Vagina (tissue), 2 donors: ENCODE measurements around the gene LAMB2. TPM values are rescaled to one million over a fixed set of nuclear protein-coding genes. Genes with fewer than 3 reads are reported as not detected.

Experiments
- DNase-seq, 2 donors: peaks; one replicate each; pipeline ENCODE4 v3.0.0-alpha.2; 2017; ENCODE audit errors: extremely low spot score in 2 of 2
- H3K27ac ChIP-seq: fragments of 200-600 bp; sonication (generic); one replicate; pipeline ENCODE4 v1.5.1; 2019
- H3K27me3 ChIP-seq: fragments of 200-600 bp; sonication (generic); one replicate; pipeline ENCODE4 v1.5.1; 2019
- H3K36me3 ChIP-seq, 2 donors: fragments of 200-600 bp; sonication (generic); one replicate each; pipeline ENCODE4 v1.5.1; 2017 to 2019
- H3K4me1 ChIP-seq: fragments of 200-600 bp; sonication (generic); one replicate; pipeline ENCODE4 v1.5.1; 2019
- H3K4me3 ChIP-seq, 2 donors: fragments of 200-600 bp; sonication (generic); 1 replicate in 1 of 2; 2 replicates in 1 of 2; pipeline ENCODE4 v1.5.1; 2016 to 2019
- H3K9me3 ChIP-seq: fragments of 200-600 bp; sonication (generic); one replicate; pipeline ENCODE4 v1.5.1; 2019
- CTCF ChIP-seq, 3 experiments: fragments of 450-650 bp in 2 of 3; fragments of 200-600 bp in 1 of 3; sonication (generic) in 1 of 3; IDR thresholded peaks; one replicate each; pipeline ENCODE4 v1.5.1; 2017 to 2019; ENCODE audit warnings: antibody characterized with exemption in 3 of 3, mild to moderate bottlenecking in 2 of 3, moderate library complexity in 2 of 3
- POLR2A ChIP-seq, 2 donors: fragments of 450-650 bp; IDR thresholded peaks; one replicate each; pipeline ENCODE4 v1.6.1; 2017; ENCODE audit warnings: antibody characterized with exemption in 2 of 2, mild to moderate bottlenecking in 2 of 2, moderate library complexity in 2 of 2
- POLR2AphosphoS5 ChIP-seq, 2 donors: sonication (generic); formaldehyde crosslinking; IDR thresholded peaks; one replicate each; pipeline ENCODE4 v1.9.0; 2017; ENCODE audit warnings: antibody characterized with exemption in 2 of 2, mild to moderate bottlenecking in 2 of 2, low read depth in 1 of 2; ENCODE audit not compliant: insufficient read depth in 1 of 2
- intact Hi-C: fragments of 100-400 bp; cut with DNase I; formaldehyde crosslinking; loops from one replicate; pipeline ENCODE4 v1.15.1; 2023
- total RNA-seq: library from RNA; depleted of rRNA; stranded (reverse); fragments of >200 nt; gene quantifications from one replicate; pipeline ENCODE4 v1.2.3, GENCODE V29; 2016

Gene LAMB2
- total RNA-seq, 1 donor from 2014 or later: 526 TPM

DNA sequence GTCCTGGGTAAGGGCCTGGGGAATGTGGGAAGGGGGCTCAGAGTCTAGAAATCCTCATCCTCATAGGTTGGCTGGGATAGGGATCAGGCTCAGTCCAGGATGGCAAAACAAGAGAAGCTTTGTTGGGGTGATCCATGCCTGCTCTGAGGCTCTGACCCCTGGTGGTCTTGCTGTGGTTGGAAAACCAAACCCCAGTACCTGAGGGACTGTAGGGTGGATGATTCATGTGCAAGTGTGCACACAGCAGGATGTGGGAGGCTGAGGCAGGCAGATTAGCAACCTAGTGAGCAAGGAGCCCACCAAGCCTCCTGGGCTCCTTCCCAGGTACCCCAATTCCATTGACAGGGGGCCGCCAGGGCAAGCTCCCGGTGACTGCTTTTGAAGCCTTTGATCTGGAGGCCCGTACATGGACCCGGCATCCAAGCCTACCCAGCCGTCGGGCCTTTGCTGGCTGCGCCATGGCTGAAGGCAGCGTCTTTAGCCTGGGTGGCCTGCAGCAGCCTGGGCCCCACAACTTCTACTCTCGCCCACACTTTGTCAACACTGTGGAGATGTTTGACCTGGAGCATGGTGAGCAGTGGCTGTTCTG is 41.6 kb upstream of the LAMB2 start:
- TF ChIP-seq CTCF (IDR thresholded peaks at IDR 0.05): no peak
- TF ChIP-seq POLR2AphosphoS5 (IDR thresholded peaks at IDR 0.05; ENCODE audit: insufficient read depth in 1 of 2, low read depth in 1 of 2): no peak
- no peak for TF ChIP-seq POLR2A (IDR thresholded peaks at IDR 0.05)
- H3K4me3 ChIP-seq: no peak overlapping the region
- peaks cover 39% of the 10 kb centered on the region for H3K4me1 ChIP-seq
- H3K36me3 ChIP-seq: peaks cover 0 to 12% of the 10 kb centered on the region in 2 donors
- H3K27me3 ChIP-seq: no peaks in the 10 kb centered on the region
- no peak for DNase-seq
- intact Hi-C loops: loop anchor here (5.0 to 10.0 kb wide), 3 partner anchors 100 to 273 kb away; partner anchors contain the start of genes C3orf62 and USP4
- H3K9me3 ChIP-seq: no peaks in the 10 kb centered on the region
- peak overlapping the region; percentile 90 for H3K27ac ChIP-seq

DNA sequence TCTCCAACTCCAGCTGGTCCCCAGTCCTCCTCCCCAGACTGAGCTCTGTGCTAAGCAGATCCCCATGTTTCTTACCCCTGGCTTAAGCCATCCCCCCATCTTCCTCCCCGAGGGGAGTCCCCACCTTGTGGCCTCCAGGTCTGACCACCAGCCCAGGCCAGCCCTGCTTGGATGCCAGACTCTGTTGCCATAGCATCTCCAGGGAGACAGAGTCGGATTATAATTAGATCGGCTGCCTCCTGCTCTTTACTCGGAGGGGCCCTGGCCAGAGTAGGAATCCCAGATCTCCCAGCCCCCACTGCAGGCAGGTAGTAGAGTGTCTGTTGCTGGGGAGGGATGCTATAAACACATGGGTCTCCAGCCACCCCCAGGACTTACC is 40.9 kb upstream of the LAMB2 start:
- peak overlapping the region in 1 of 2 donors; percentile 64 for H3K4me3 ChIP-seq
- no peak for DNase-seq

GRCh38 chr3:49173116-49173791 is 40.4 kb upstream of the LAMB2 start:
- peak overlapping the region; percentile 90 for H3K27ac ChIP-seq
- DNase-seq: no peak
- TF ChIP-seq POLR2AphosphoS5 (IDR thresholded peaks at IDR 0.05; ENCODE audit: insufficient read depth in 1 of 2, low read depth in 1 of 2) (no peak), CTCF (IDR thresholded peaks at IDR 0.05) (no peak), POLR2A (IDR thresholded peaks at IDR 0.05) (no peak)
- intact Hi-C loops: loop anchor here (5.0 to 10.0 kb wide), 3 partner anchors 102 to 274 kb away; partner anchors contain the start of genes C3orf62 and USP4
- H3K9me3 ChIP-seq: no peaks in the 10 kb centered on the region
- H3K4me3 ChIP-seq: peak overlapping the region; percentile 64 to 96
- H3K4me1 ChIP-seq: peaks cover 39% of the 10 kb centered on the region
- no peaks in the 10 kb centered on the region for H3K27me3 ChIP-seq
- peaks cover 0 to 12% of the 10 kb centered on the region in 2 donors for H3K36me3 ChIP-seq

More for the DNA sequence above, 40.9 kb upstream of the LAMB2 start:
- Histone ChIP-seq H3K4me1 (peaks cover 39% of the 10 kb centered on the region), H3K9me3 (no peaks in the 10 kb centered on the region), H3K27me3 (no peaks in the 10 kb centered on the region), H3K36me3 (peaks cover 0 to 12% of the 10 kb centered on the region in 2 donors), H3K27ac (peak overlapping the region; percentile 90)
- no peak for TF ChIP-seq POLR2AphosphoS5 (IDR thresholded peaks at IDR 0.05; ENCODE audit: insufficient read depth in 1 of 2, low read depth in 1 of 2)
- no peak for TF ChIP-seq POLR2A (IDR thresholded peaks at IDR 0.05)
- no peak for TF ChIP-seq CTCF (IDR thresholded peaks at IDR 0.05)
- intact Hi-C loops: loop anchor here (5.0 to 10.0 kb wide), 3 partner anchors 101 to 274 kb away; partner anchors contain the start of genes C3orf62 and USP4

DNA sequence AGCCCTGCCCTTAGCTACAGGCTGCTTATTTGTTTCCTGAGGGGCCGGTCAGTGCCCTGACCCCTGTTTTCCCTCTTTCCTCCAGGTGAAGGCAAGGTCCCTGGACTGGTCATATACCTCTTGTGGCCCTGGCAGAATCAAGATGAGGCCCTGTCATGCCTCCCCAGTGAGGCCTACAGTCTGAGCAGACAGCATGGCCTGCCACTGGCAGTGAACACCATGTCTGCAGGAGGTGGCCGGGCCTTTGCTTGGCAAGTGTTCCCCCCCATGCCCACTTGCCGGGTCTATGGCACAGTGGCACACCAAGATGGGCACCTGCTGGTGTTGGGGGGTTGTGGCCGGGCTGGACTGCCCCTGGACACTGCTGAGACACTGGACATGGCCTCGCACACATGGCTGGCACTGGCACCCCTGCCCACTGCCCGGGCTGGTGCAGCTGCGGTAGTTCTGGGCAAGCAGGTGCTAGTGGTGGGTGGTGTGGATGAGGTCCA is 39.7 kb upstream of the LAMB2 start:
- Histone ChIP-seq H3K4me1 (peaks cover 39% of the 10 kb centered on the region), H3K27ac (peak overlapping the region; percentile 90), H3K27me3 (no peaks in the 10 kb centered on the region), H3K9me3 (no peaks in the 10 kb centered on the region), H3K36me3 (peaks cover 0 to 12% of the 10 kb centered on the region in 2 donors), H3K4me3 (peak overlapping the region; percentile 64 to 96)
- TF ChIP-seq CTCF (IDR thresholded peaks at IDR 0.05): no peak
- TF ChIP-seq POLR2A (IDR thresholded peaks at IDR 0.05): no peak
- DNase-seq: no peak
- intact Hi-C loops: loop anchor here (5.0 to 10.0 kb wide), 3 partner anchors 102 to 275 kb away; partner anchors contain the start of genes C3orf62 and USP4
